HFFc6 (cell line): ENCODE measurements around the gene ADAR. TPM values are rescaled to one million over a fixed set of nuclear protein-coding genes. Genes with fewer than 3 reads are reported as not detected.
A peak's percentile ranks its signal among the peaks of the same experiment; 100 is the strongest.

Experiments
- DNase-seq: peaks from one replicate; pipeline ENCODE4 v3.0.0-alpha.2; 2018
- H3K27ac Mint-ChIP-seq: 2 replicates; pipeline ENCODE4 v1.8.0; 2020; ENCODE audit warnings: mild to moderate bottlenecking, mixed read lengths
- H3K27me3 Mint-ChIP-seq: 2 replicates; pipeline ENCODE4 v1.8.0; 2021; ENCODE audit warnings: mild to moderate bottlenecking, moderate library complexity, mixed read lengths; ENCODE audit not compliant: insufficient read depth
- H3K36me3 Mint-ChIP-seq: 2 replicates; pipeline ENCODE4 v1.8.0; 2021; ENCODE audit warnings: low read depth, mixed read lengths
- H3K4me1 Mint-ChIP-seq: 2 replicates; pipeline ENCODE4 v1.8.0; 2020; ENCODE audit warnings: low read depth, mixed read lengths
- H3K4me3 Mint-ChIP-seq: 2 replicates; pipeline ENCODE4 v1.8.0; 2020; ENCODE audit warnings: mild to moderate bottlenecking, moderate library complexity, mixed read lengths
- H3K9me3 Mint-ChIP-seq: 2 replicates; pipeline ENCODE4 v1.8.0; 2020; ENCODE audit warnings: mild to moderate bottlenecking, mixed read lengths
- total RNA-seq, 6 experiments: library from RNA; stranded (reverse); fragmentation: NEBNext Ultra II Directional; extraction: Animal tissue kit (Norgen Biotek cat#: 25700); gene quantifications; 2 replicates in 1 of 6; 3 replicates in 5 of 6; pipeline ENCODE4 v1.2.3, GENCODE V29; 2021
- TF ChIP-seq, protein P1 (sequence below): fragments of 200-600 bp; sonication (generic); IDR thresholded peaks from 2 replicates; pipeline ENCODE4 v1.5.0; 2021; ENCODE audit warnings: antibody characterized with exemption, mild to moderate bottlenecking

Gene ADAR
- total RNA-seq, 6 experiments from 2014 or later: 122 to 136 (median 126) TPM

- Mint-ChIP-seq H3K4me3 (no peak overlapping the region), H3K4me1 (peaks cover 29% of the 10 kb centered on the region), H3K9me3 (no peaks in the 10 kb centered on the region), H3K27ac (no peak overlapping the region), H3K36me3 (peaks cover 34% of the 10 kb centered on the region), H3K27me3 (peaks cover 7% of the 10 kb centered on the region)
- TF ChIP-seq, protein P1, sequence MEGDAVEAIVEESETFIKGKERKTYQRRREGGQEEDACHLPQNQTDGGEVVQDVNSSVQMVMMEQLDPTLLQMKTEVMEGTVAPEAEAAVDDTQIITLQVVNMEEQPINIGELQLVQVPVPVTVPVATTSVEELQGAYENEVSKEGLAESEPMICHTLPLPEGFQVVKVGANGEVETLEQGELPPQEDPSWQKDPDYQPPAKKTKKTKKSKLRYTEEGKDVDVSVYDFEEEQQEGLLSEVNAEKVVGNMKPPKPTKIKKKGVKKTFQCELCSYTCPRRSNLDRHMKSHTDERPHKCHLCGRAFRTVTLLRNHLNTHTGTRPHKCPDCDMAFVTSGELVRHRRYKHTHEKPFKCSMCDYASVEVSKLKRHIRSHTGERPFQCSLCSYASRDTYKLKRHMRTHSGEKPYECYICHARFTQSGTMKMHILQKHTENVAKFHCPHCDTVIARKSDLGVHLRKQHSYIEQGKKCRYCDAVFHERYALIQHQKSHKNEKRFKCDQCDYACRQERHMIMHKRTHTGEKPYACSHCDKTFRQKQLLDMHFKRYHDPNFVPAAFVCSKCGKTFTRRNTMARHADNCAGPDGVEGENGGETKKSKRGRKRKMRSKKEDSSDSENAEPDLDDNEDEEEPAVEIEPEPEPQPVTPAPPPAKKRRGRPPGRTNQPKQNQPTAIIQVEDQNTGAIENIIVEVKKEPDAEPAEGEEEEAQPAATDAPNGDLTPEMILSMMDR: no peak
- DNase-seq: no peak
Observed at GRCh38 chr1:154549202-154549770, 58.7 kb downstream of the ADAR start.

DNA sequence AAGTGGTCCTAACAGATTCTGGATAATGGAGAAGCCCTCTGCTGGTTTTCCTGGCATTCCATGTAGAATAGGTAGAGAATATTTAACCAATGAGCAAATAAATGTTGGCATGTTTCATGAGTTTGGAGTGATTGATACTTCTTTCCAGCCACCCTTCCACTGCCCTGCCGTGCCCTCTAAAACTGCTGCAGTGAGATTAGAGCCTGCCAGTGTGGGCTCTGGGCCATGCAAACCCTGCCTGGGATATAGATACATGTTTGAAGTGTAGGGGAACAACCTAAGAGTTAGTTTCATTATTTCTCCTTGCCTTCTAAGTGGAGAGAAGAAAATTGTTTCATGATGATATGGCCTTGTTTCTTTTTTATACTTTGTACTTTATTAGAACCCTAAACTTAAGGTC, 60.0 kb downstream of the ADAR start:
- Mint-ChIP-seq H3K27me3 (peaks cover 12% of the 10 kb centered on the region), H3K4me1 (peaks cover 18% of the 10 kb centered on the region), H3K9me3 (no peaks in the 10 kb centered on the region), H3K36me3 (peaks cover 24% of the 10 kb centered on the region), H3K4me3 (no peak overlapping the region), H3K27ac (no peak overlapping the region; the same call in 1 of the 2 replicates)
- no peak for DNase-seq
- TF ChIP-seq, protein P1: no peak

- Mint-ChIP-seq H3K4me1 (peaks cover 15% of the 10 kb centered on the region), H3K9me3 (no peaks in the 10 kb centered on the region), H3K4me3 (no peak overlapping the region), H3K27me3 (peaks cover 15% of the 10 kb centered on the region), H3K36me3 (peaks cover 17% of the 10 kb centered on the region), H3K27ac (no peak overlapping the region)
- TF ChIP-seq, protein P1: no peak
- no peak for DNase-seq
Observed at GRCh38 chr1:154547105-154547732, 60.8 kb downstream of the ADAR start.

DNA sequence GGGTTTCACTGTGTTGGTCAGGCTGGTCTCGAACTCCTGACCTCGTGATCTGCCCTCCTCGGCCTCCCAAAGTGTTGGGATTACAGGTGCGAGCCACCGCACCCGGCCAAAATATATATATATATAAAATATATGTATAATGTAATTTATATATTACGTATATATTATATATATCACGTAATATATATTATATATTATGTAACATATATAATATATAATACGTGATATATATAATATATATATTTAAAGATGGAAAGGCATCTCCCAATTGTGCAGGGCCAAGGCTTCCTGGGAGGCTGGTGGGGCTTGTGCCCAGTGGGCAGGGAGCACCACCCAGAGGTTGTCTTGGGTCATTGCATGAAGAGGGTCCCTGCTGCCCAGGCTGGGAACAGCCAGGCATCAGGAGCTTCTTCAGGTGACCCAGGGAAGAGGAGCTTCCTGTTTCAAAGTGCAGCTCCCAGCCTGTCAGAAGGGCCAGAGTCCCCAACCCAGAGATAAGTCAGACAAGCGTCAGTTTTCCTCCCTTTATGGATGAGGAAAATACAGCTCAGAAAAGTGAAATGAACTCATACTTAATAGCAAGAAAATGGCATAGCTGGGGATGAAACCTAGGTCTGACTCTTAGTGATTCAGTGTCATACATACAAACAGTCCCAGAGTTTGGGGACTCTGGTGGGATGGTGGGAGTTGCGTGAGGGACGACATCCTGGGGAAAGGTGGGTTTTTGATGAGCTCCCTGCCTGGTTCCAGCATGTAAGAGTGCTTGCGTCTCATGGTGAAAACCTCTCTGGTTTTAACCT, 61.5 kb downstream of the ADAR start:
- Mint-ChIP-seq H3K36me3 (peaks cover 14% of the 10 kb centered on the region), H3K4me3 (no peak overlapping the region), H3K4me1 (peaks cover 15% of the 10 kb centered on the region), H3K27ac (no peak overlapping the region), H3K9me3 (no peaks in the 10 kb centered on the region), H3K27me3 (peaks cover 22% of the 10 kb centered on the region)
- TF ChIP-seq, protein P1: peak; percentile 87
- peak; percentile 53 for DNase-seq

GRCh38 chr1:154541231-154541630, 66.8 kb downstream of the ADAR start:
- no peaks in the 10 kb centered on the region for H3K4me1 Mint-ChIP-seq
- no peak overlapping the region for H3K27ac Mint-ChIP-seq
- peaks cover 66% of the 10 kb centered on the region for H3K27me3 Mint-ChIP-seq
- no peak overlapping the region for H3K4me3 Mint-ChIP-seq
- no peak for DNase-seq
- H3K9me3 Mint-ChIP-seq: no peaks in the 10 kb centered on the region
- no peaks in the 10 kb centered on the region for H3K36me3 Mint-ChIP-seq
- TF ChIP-seq, protein P1: no peak
